Mucosa of descending colon (tissue), 3 donors: ENCODE measurements around the gene NPHP4. TPM values are rescaled to one million over a fixed set of nuclear protein-coding genes. Genes with fewer than 3 reads are reported as not detected.

Source experiments
- ATAC-seq: fragments of 200-7000 bp; cut with Tn5 transposase; one replicate; pipeline ENCODE4 v1.9.1; 2020; ENCODE audit warnings: mild to moderate bottlenecking, moderate library complexity
- DNase-seq, 3 donors: peaks; one replicate each; pipeline ENCODE4 v3.0.0-alpha.2; 2020
- H3K36me3 ChIP-seq: fragments of 200-600 bp; one replicate; pipeline ENCODE4 v1.8.0; 2021; ENCODE audit warnings: low read depth, mild to moderate bottlenecking
- H3K4me1 ChIP-seq: fragments of 200-600 bp; one replicate; pipeline ENCODE4 v1.8.0; 2021; ENCODE audit warnings: low read depth, mild to moderate bottlenecking
- H3K4me3 ChIP-seq: fragments of 200-600 bp; one replicate; pipeline ENCODE4 v1.8.0; 2021; ENCODE audit warnings: mild to moderate bottlenecking
- H3K9me3 ChIP-seq: fragments of 200-600 bp; one replicate; pipeline ENCODE4 v1.8.0; 2021; ENCODE audit warnings: mild to moderate bottlenecking
- intact Hi-C, 2 donors: fragments of 100-400 bp; cut with DNase I in 1 of 2; cut with micrococcal nuclease in 1 of 2; formaldehyde crosslinking; loops; one replicate each; pipeline versions ENCODE4 v1.11.0 to v1.11.1; 2022; cut with DNase I, micrococcal nuclease
- total RNA-seq, 3 donors: library from RNA; stranded (reverse); fragmentation: NEBNext Ultra II Directional in 2 of 3; extraction: Animal tissue kit (Norgen Biotek cat#: 25700) in 2 of 3; gene quantifications; one replicate each; pipeline versions ENCODE4 v1.2.1 to v1.2.4, GENCODE V29; 2021 to 2023
- TF ChIP-seq, protein P1 (sequence below): fragments of 200-600 bp; IDR thresholded peaks from one replicate; pipeline ENCODE4 v1.8.0; 2022; ENCODE audit warnings: antibody characterized with exemption, mild to moderate bottlenecking
- donor health status: DM: no; HTN: no; CAD: no; lungs with moderate emphysema.
- donor health status: DM: no; HTN: no; CAD: no.
- donor health status: DM: no; HTN: yes; CAD: no.

NPHP4 gene
- total RNA-seq, 3 donors from 2014 or later, result 7.5 to 12.2 (median 10.3) TPM

DNA sequence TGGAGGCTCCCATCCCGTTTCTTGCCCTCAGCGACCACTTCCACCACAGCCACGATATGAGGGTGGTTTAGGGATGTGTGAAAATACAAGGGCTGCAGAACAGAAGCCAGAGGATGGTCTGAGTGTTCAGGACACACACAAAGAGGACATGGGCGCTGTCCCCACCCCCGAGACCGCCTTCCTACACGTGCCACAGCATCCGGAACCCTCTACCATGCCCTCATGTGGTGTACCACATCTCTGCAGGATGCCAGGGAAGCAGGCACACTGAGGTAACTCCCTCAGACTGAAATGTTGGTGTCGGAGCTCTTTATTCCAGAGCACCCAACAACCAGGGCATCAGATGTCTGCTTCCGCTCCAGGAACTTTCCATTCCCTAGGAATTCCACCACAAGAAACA is 23.1 kb downstream of the NPHP4 start:
- Histone ChIP-seq H3K36me3 (no peaks in the 10 kb centered on the region), H3K4me1 (peaks cover 7% of the 10 kb centered on the region), H3K4me3 (no peak overlapping the region), H3K9me3 (no peaks in the 10 kb centered on the region)
- no peak for ATAC-seq
- intact Hi-C loops, result no loop called here
- TF ChIP-seq, protein P1, sequence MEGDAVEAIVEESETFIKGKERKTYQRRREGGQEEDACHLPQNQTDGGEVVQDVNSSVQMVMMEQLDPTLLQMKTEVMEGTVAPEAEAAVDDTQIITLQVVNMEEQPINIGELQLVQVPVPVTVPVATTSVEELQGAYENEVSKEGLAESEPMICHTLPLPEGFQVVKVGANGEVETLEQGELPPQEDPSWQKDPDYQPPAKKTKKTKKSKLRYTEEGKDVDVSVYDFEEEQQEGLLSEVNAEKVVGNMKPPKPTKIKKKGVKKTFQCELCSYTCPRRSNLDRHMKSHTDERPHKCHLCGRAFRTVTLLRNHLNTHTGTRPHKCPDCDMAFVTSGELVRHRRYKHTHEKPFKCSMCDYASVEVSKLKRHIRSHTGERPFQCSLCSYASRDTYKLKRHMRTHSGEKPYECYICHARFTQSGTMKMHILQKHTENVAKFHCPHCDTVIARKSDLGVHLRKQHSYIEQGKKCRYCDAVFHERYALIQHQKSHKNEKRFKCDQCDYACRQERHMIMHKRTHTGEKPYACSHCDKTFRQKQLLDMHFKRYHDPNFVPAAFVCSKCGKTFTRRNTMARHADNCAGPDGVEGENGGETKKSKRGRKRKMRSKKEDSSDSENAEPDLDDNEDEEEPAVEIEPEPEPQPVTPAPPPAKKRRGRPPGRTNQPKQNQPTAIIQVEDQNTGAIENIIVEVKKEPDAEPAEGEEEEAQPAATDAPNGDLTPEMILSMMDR, result no peak
- DNase-seq, result no peak

- TF ChIP-seq, protein P1, result no peak
- ATAC-seq, result no peak
- Histone ChIP-seq H3K9me3 (no peaks in the 10 kb centered on the region), H3K4me3 (no peak overlapping the region), H3K36me3 (no peaks in the 10 kb centered on the region), H3K4me1 (peaks cover 7% of the 10 kb centered on the region)
- intact Hi-C loops, result no loop called here
- no peak for DNase-seq
These were observed 24.0 kb downstream of the NPHP4 start for GRCh38 chr1:5968161-5968736.

DNA sequence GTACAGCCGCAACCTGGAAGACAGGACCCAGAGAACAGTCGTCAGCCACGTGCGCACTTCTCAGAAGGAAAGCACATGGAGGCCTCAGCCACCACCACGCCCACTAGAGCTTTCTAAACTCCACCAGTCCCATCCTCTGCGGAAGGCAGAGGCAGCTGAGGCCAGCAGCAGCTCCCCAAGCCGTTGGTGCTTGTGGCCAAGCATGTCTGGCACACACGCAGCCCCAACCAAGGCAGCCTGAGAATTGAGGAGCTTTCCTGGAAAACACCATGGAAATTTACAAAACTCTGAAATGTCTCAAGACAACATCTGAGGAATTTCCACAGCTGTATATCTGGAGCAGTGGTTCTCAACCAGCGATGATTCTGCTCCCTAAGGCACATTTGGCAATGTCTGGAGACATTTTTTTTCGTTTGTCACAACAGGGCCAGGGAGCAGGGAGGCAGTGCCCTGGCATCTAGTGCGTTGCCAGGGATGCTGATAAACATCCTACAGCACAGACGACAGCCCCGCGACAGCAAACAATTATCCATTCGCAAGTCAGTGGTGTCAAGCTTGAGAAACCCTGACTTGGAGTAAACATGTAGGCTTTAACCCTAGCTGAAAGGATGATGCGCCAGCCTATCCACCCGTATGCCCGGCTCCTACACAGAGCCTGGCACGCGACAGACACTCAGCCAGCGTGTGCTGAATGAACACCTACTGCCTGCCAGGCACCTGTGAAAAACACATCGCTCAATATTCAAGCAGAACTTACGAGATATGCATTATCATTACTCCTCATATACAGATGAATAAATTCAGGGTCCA is 24.7 kb downstream of the NPHP4 start:
- Histone ChIP-seq H3K36me3 (no peaks in the 10 kb centered on the region), H3K4me1 (peaks cover 7% of the 10 kb centered on the region), H3K9me3 (no peaks in the 10 kb centered on the region), H3K4me3 (no peak overlapping the region)
- DNase-seq, result no peak
- no peak for ATAC-seq
- TF ChIP-seq, protein P1, result no peak
- intact Hi-C loops, result no loop called here

GRCh38 chr1:5966543-5967205 is 25.6 kb downstream of the NPHP4 start:
- intact Hi-C loops, result no loop called here
- H3K4me3 ChIP-seq, result no peak overlapping the region
- peaks cover 7% of the 10 kb centered on the region for H3K4me1 ChIP-seq
- DNase-seq (no peak), ATAC-seq (no peak)
- H3K9me3 ChIP-seq, result no peaks in the 10 kb centered on the region
- TF ChIP-seq, protein P1, result no peak
- H3K36me3 ChIP-seq, result no peaks in the 10 kb centered on the region

DNA sequence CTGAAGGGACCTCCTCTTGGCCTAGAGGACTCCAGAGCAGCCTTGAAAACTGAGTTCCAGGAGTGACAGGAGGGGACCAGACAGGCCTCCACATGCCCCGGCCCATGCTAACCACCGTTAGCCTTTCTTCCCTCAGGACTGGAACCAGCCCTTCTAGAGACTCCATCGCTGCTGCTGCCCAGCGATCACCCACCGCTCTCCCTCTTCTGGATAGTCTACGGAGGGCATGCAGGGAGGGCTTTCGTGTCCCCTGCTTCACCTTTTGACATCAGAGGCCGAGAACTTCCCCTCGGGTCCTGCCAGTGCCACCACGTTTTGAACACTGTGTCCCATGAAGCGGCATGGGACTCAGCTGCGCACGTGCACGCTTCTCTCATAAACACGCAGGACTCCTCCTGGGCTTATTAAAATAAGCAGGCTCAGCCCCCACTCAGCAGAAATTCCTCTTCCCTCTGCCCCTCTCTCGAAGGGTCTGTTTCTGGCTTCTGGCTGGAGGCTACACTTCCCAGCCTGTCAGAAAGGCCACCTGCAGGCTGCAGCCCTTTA is 26.6 kb downstream of the NPHP4 start:
- intact Hi-C loops, result no loop called here

More for the DNA sequence above, 26.6 kb downstream of the NPHP4 start:
- no peaks in the 10 kb centered on the region for H3K9me3 ChIP-seq
- ATAC-seq (no peak), DNase-seq (no peak)
- no peak overlapping the region for H3K4me3 ChIP-seq
- no peaks in the 10 kb centered on the region for H3K36me3 ChIP-seq
- peaks cover 2% of the 10 kb centered on the region for H3K4me1 ChIP-seq
- TF ChIP-seq, protein P1, result no peak
